OCI-LY3 (cell line): ENCODE results near the gene CYP8B1.

Experiments used
- H2AFZ ChIP-seq: fragments of 200-600, 300-600 bp; shearing (Covaris generic); 2 replicates; pipeline ENCODE4 v1.6.0; 2014; ENCODE audit warnings: antibody characterized with exemption, low read depth, low read length
- H3K27ac ChIP-seq: fragments of 200-600, 300-600 bp; sonication (generic); 2 replicates; pipeline ENCODE4 v1.5.1; 2014; ENCODE audit warnings: mild to moderate bottlenecking, low read length, moderate library complexity, mixed read lengths
- H3K27me3 ChIP-seq: fragments of 200-600, 300-600 bp; sonication (generic); 2 replicates; pipeline ENCODE4 v1.6.1; 2014; ENCODE audit warnings: low read depth, low read length, mixed read lengths
- H3K36me3 ChIP-seq: fragments of 200-600, 300-600 bp; sonication (generic); replicated peaks from 2 replicates; pipeline ENCODE3; 2014; ENCODE audit warnings: low read depth, low read length, mixed read lengths
- H3K4me1 ChIP-seq: fragments of 300-600, 200-600 bp; sonication (generic); 2 replicates; pipeline ENCODE4 v1.6.1; 2014; ENCODE audit warnings: low read length, mixed read lengths
- H3K4me2 ChIP-seq: fragments of 200-600, 300-600 bp; sonication (generic); 2 replicates; pipeline ENCODE4 v1.6.1; 2014; ENCODE audit warnings: low read length, mixed read lengths
- H3K4me3 ChIP-seq: fragments of 300-600, 200-600 bp; sonication (generic); 2 replicates; pipeline ENCODE4 v1.5.1; 2014; ENCODE audit warnings: antibody characterized with exemption, mild to moderate bottlenecking, low read length, moderate library complexity
- H3K79me2 ChIP-seq: fragments of 300-600, 200-600 bp; shearing (Covaris generic); 2 replicates; pipeline ENCODE4 v1.6.1; 2014; ENCODE audit warnings: mild to moderate bottlenecking, low read length, mixed read lengths
- H3K9ac ChIP-seq: fragments of 300-600, 200-600 bp; shearing (Covaris generic); 2 replicates; pipeline ENCODE4 v1.6.0; 2014; ENCODE audit warnings: mild to moderate bottlenecking, low read length, moderate library complexity
- H3K9me3 ChIP-seq: fragments of 200-600, 300-600 bp; shearing (Covaris generic); 2 replicates; pipeline ENCODE4 v1.6.1; 2014; ENCODE audit warnings: low read length, mixed read lengths; ENCODE audit not compliant: insufficient read depth
- H4K20me1 ChIP-seq: fragments of 200-600, 300-600 bp; sonication (generic); 2 replicates; pipeline ENCODE4 v1.6.1; 2016; ENCODE audit warnings: low read length, mixed read lengths; ENCODE audit not compliant: insufficient read depth
- EZH2phosphoT487 ChIP-seq: fragments of 200-600 bp; shearing (Covaris generic); IDR thresholded peaks from 2 replicates; pipeline ENCODE4 v1.6.1; 2018; ENCODE audit warnings: antibody characterized with exemption, mixed run types, low read depth
- TF ChIP-seq, protein P1 (sequence below): fragments of 200-600, 300-600 bp; sonication (generic); IDR thresholded peaks from 2 replicates; pipeline ENCODE4 v1.5.1; 2014; ENCODE audit warnings: antibody characterized with exemption, low read length, low read depth

The CYP8B1 gene

DNA sequence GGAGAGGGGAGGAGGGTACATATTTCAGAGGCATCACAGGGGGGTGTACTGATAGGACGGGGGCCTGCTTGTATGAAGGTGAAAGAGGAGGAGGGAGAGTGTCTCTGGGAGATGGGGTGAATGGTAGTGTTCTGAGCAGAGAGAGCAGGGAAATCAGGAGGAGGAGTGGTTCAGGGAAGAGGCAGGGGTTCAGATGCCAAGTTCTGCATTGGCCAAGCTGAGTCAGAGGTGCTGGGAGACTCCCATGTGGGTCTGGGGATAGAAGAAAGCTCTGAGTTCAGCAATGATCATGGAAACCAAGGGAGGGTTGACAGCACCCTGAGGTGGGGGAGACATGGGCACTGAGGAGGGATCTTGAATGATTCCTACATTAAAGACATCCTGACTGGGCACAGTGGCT, 3.0 kb downstream of the CYP8B1 start:
- Histone ChIP-seq H2AFZ (no peak overlapping the region), H3K9me3 (no peaks in the 10 kb centered on the region), H3K4me2 (no peak overlapping the region), H3K79me2 (no peaks in the 10 kb centered on the region), H3K9ac (no peak overlapping the region), H3K4me1 (no peaks in the 10 kb centered on the region), H3K27ac (no peak overlapping the region), H3K4me3 (no peak overlapping the region), H3K27me3 (peaks cover 5% of the 10 kb centered on the region; the same call in 1 of the 2 replicates), H4K20me1 (no peaks in the 10 kb centered on the region), H3K36me3 (no peaks in the 10 kb centered on the region)
- TF ChIP-seq EZH2phosphoT487: no peak
- TF ChIP-seq, protein P1, sequence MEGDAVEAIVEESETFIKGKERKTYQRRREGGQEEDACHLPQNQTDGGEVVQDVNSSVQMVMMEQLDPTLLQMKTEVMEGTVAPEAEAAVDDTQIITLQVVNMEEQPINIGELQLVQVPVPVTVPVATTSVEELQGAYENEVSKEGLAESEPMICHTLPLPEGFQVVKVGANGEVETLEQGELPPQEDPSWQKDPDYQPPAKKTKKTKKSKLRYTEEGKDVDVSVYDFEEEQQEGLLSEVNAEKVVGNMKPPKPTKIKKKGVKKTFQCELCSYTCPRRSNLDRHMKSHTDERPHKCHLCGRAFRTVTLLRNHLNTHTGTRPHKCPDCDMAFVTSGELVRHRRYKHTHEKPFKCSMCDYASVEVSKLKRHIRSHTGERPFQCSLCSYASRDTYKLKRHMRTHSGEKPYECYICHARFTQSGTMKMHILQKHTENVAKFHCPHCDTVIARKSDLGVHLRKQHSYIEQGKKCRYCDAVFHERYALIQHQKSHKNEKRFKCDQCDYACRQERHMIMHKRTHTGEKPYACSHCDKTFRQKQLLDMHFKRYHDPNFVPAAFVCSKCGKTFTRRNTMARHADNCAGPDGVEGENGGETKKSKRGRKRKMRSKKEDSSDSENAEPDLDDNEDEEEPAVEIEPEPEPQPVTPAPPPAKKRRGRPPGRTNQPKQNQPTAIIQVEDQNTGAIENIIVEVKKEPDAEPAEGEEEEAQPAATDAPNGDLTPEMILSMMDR: no peak

DNA sequence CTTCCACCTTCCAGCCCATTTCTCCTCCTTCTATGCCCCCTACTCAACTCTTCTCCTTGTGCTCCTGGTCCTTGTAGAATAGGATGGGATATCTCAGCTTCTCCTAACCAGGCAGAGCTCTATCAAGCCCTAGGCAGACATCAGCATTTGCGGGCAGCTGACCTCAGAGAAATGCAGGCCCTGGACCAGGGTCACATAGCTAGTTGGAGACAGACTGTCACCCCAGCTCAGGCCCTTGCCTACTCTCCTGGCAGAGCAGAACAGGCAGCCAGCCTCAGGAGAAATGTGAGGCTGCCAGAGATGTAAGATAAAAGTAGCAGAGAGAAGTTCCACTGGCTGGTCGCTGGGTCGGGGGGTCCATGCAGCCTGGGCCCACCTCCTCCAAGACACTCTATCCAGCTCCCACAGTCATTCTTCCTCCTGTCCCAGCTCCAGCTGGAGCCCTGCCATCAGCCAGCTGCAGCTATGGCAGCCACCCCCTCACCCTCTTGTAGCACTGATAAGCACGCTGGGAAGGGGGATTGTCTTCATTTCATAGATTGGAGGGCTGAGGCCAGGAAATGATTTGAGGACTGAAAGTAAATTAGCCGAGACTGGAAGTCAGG, 4.0 kb downstream of the CYP8B1 start:
- H4K20me1 ChIP-seq: no peaks in the 10 kb centered on the region
- no peaks in the 10 kb centered on the region for H3K4me1 ChIP-seq
- H3K9ac ChIP-seq: no peak overlapping the region
- H3K79me2 ChIP-seq: no peaks in the 10 kb centered on the region
- H3K9me3 ChIP-seq: no peaks in the 10 kb centered on the region
- no peak overlapping the region for H3K27ac ChIP-seq
- no peak overlapping the region for H3K4me3 ChIP-seq
- no peaks in the 10 kb centered on the region for H3K36me3 ChIP-seq
- H2AFZ ChIP-seq: no peak overlapping the region
- TF ChIP-seq, protein P1: no peak
- no peak for TF ChIP-seq EZH2phosphoT487
- H3K27me3 ChIP-seq: peaks cover 5% of the 10 kb centered on the region; the same call in 1 of the 2 replicates
- H3K4me2 ChIP-seq: no peak overlapping the region

DNA sequence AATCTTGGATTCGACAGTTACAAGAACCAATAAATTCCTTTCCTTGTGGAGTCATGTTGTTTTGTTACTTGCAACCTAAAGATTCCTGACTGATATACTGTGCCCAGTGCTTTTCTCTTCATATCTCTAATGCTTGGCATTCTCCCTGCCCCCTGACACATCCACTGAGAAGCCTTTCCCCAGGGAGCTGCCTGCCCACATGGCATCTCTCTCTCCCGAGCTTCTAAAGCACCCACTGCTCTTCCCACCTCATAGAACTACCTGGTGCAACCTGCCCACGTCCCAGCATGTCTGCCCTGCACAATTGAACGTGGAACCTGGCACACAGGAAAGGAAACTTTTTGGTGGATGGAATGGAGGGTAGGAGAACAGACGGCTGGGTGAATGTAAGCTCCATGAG, 6.8 kb downstream of the CYP8B1 start:
- Histone ChIP-seq H4K20me1 (no peaks in the 10 kb centered on the region), H3K4me2 (no peak overlapping the region), H3K27ac (no peak overlapping the region), H3K4me3 (no peak overlapping the region), H3K9me3 (no peaks in the 10 kb centered on the region), H3K79me2 (no peaks in the 10 kb centered on the region), H2AFZ (no peak overlapping the region), H3K9ac (no peak overlapping the region), H3K27me3 (peaks cover 3% of the 10 kb centered on the region; the same call in 1 of the 2 replicates), H3K4me1 (no peaks in the 10 kb centered on the region), H3K36me3 (no peaks in the 10 kb centered on the region)
- no peak for TF ChIP-seq EZH2phosphoT487
- TF ChIP-seq, protein P1: no peak

DNA sequence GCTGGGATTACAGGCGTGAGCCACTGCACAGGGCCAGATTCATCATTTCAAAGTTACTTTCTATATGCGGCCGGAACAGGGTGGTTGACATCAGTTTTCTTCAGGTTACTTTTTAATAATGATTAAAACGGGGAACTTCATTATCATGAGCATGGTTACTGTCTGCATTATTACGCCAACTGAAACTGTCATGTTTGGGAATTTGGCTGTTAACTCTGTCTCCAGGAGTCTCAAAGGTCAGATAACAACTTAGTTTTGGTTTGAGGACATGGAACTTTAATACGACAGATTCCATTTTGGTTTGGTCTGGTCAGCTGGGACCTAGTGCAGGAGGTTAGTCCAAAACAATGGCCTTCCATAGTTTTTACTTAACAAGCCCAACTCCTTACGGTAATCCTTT, 8.5 kb downstream of the CYP8B1 start:
- no peak for TF ChIP-seq EZH2phosphoT487
- TF ChIP-seq, protein P1: no peak

More for the DNA sequence above, 8.5 kb downstream of the CYP8B1 start:
- H3K9me3 ChIP-seq: no peaks in the 10 kb centered on the region
- H3K9ac ChIP-seq: no peak overlapping the region
- H3K36me3 ChIP-seq: no peaks in the 10 kb centered on the region
- no peak overlapping the region for H3K4me3 ChIP-seq
- H3K4me1 ChIP-seq: no peaks in the 10 kb centered on the region
- no peaks in the 10 kb centered on the region for H3K27me3 ChIP-seq
- H3K27ac ChIP-seq: no peak overlapping the region
- H3K4me2 ChIP-seq: no peak overlapping the region
- no peak overlapping the region for H2AFZ ChIP-seq
- no peaks in the 10 kb centered on the region for H3K79me2 ChIP-seq
- H4K20me1 ChIP-seq: no peaks in the 10 kb centered on the region
